Hepatocyte (in vitro differentiated cells): ENCODE data around the gene USH2A. TPM values are rescaled to one million over a fixed set of nuclear protein-coding genes. Genes with fewer than 3 reads are reported as not detected.

Experiments
- DNase-seq: peaks from one replicate; pipeline ENCODE4 v3.0.0-alpha.2; 2016; ENCODE audit warnings: low spot score
- H2AFZ ChIP-seq: fragments of 200-600 bp; sonication (generic); 2 replicates; pipeline ENCODE4 v1.6.0; 2016; ENCODE audit warnings: antibody characterized with exemption, mild to moderate bottlenecking
- H3K27ac ChIP-seq: fragments of 200-600 bp; sonication (generic); 2 replicates; pipeline ENCODE4 v1.5.1; 2016; ENCODE audit warnings: mild to moderate bottlenecking
- H3K27me3 ChIP-seq: fragments of 200-600 bp; sonication (generic); 2 replicates; pipeline ENCODE4 v1.6.1; 2016
- H3K36me3 ChIP-seq: fragments of 200-600 bp; sonication (generic); replicated peaks from 2 replicates; pipeline ENCODE4 v1.5.1; 2016; ENCODE audit warnings: low read depth; ENCODE audit not compliant: insufficient read depth
- H3K4me1 ChIP-seq: fragments of 200-600 bp; sonication (generic); 2 replicates; pipeline ENCODE4 v1.5.1; 2016; ENCODE audit warnings: mild to moderate bottlenecking, moderate library complexity; ENCODE audit not compliant: insufficient read depth
- H3K4me2 ChIP-seq: fragments of 200-600 bp; sonication (generic); 2 replicates; pipeline ENCODE4 v1.6.0; 2016
- H3K4me3 ChIP-seq: fragments of 200-600 bp; sonication (generic); 2 replicates; pipeline ENCODE4 v1.5.1; 2016; ENCODE audit warnings: mild to moderate bottlenecking
- H3K79me2 ChIP-seq: fragments of 200-600 bp; sonication (generic); 2 replicates; pipeline ENCODE4 v1.6.0; 2017; ENCODE audit warnings: mild to moderate bottlenecking
- H3K9me2 ChIP-seq: fragments of 200-600 bp; sonication (generic); replicated peaks from 2 replicates; pipeline ENCODE4 v1.6.0; 2017; ENCODE audit warnings: mild to moderate bottlenecking; ENCODE audit not compliant: insufficient read depth
- H3K9me3 ChIP-seq: fragments of 200-600 bp; sonication (generic); 2 replicates; pipeline ENCODE4 v1.5.1; 2016; ENCODE audit warnings: low read depth, mild to moderate bottlenecking
- H4K20me1 ChIP-seq: fragments of 200-600 bp; sonication (generic); 2 replicates; pipeline ENCODE4 v1.6.0; 2016; ENCODE audit warnings: mild to moderate bottlenecking; ENCODE audit not compliant: insufficient read depth, poor library complexity, severe bottlenecking
- EZH2 ChIP-seq: fragments of 200-600 bp; sonication (generic); IDR thresholded peaks from 2 replicates; pipeline ENCODE4 v1.6.1; 2016; ENCODE audit warnings: antibody characterized with exemption, mild to moderate bottlenecking, borderline replicate concordance
- EZH2phosphoT487 ChIP-seq: fragments of 200-600 bp; sonication (generic); IDR thresholded peaks from one replicate; pipeline ENCODE4 v1.6.1; 2018; ENCODE audit warnings: antibody characterized with exemption, mild to moderate bottlenecking, low read depth, moderate library complexity; ENCODE audit not compliant: unreplicated experiment, severe bottlenecking
- WGBS: methylation state at CpG from one replicate; pipeline ENCODE4 v1.1.6; 2016; ENCODE audit warnings: low lambda C conversion rate; ENCODE audit errors: missing lambda C conversion rate; 5-methylcytosine and 5-hydroxymethylcytosine counted together
- polyA plus RNA-seq: library from polyadenylated mRNA; unstranded; fragments of >200 nt; fragmentation: Nextera tagmentation; extraction: Ambion mirVana; gene quantifications from 2 replicates; pipeline ENCODE4 v1.2.1, GENCODE V29; 2016
- total RNA-seq: library from RNA; depleted of rRNA; stranded (reverse); fragments of >200 nt; gene quantifications from 2 replicates; pipeline ENCODE4 v1.2.3, GENCODE V29; 2014
- TF ChIP-seq, protein P1 (sequence below): fragments of 200-600 bp; sonication (generic); IDR thresholded peaks from 2 replicates; pipeline ENCODE4 v1.5.1; 2016; ENCODE audit warnings: antibody characterized with exemption, mild to moderate bottlenecking; ENCODE audit not compliant: poor library complexity

USH2A gene
- total and polyA plus RNA-seq, 2 experiments from 2014 or later: 0.07 TPM; not detected in 1

DNA sequence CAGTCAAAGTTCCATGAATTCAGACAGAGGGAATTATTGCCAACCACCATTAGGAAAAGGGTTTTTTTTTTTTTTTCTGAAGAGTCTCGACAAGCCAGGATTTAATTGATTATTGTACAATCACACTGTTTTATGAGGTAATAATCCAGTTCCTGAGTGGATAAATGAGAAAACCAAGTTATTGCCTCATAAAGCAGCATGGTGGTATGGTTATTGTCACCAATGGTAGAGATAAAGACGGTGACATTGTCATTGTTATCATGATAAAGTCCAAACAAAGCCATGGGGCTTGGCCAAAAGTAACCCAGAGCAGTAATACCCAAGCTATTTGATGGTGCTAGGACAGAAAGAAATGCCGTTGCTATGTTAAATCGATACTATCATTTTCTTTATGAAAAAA is 232.8 kb downstream of the USH2A start:
- Histone ChIP-seq H3K27me3 (no peaks in the 10 kb centered on the region), H3K9me3 (no peaks in the 10 kb centered on the region), H2AFZ (no peak overlapping the region), H3K36me3 (no peaks in the 10 kb centered on the region), H3K4me2 (no peak overlapping the region), H3K9me2 (no peaks in the 10 kb centered on the region), H3K79me2 (no peaks in the 10 kb centered on the region), H3K27ac (no peak overlapping the region), H3K4me3 (no peak overlapping the region), H4K20me1 (no peaks in the 10 kb centered on the region), H3K4me1 (no peaks in the 10 kb centered on the region)
- TF ChIP-seq EZH2phosphoT487: no peak
- no peak for TF ChIP-seq EZH2
- TF ChIP-seq, protein P1, sequence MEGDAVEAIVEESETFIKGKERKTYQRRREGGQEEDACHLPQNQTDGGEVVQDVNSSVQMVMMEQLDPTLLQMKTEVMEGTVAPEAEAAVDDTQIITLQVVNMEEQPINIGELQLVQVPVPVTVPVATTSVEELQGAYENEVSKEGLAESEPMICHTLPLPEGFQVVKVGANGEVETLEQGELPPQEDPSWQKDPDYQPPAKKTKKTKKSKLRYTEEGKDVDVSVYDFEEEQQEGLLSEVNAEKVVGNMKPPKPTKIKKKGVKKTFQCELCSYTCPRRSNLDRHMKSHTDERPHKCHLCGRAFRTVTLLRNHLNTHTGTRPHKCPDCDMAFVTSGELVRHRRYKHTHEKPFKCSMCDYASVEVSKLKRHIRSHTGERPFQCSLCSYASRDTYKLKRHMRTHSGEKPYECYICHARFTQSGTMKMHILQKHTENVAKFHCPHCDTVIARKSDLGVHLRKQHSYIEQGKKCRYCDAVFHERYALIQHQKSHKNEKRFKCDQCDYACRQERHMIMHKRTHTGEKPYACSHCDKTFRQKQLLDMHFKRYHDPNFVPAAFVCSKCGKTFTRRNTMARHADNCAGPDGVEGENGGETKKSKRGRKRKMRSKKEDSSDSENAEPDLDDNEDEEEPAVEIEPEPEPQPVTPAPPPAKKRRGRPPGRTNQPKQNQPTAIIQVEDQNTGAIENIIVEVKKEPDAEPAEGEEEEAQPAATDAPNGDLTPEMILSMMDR: no peak
- 44% methylated on average over 4 of the region's 4 CpGs for WGBS
- DNase-seq: no peak

DNA sequence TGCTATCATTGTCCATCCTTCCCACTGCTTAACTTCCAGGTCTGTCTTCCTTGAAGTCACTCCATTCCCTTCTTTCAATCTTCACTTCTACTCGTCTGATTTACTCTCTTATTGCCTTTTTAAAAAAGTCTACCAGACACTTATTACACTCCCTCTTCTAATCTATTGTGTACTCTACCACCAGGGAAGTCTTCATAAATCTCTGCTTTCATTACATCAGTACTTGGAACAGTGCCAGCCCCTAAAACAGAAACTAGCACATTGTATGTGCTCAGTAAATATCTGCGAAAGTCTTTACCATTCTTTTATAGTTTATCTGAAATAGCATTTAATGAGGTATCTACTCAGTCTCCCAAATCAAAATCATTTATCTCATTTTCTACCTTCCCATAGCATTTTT is 236.4 kb downstream of the USH2A start:
- Histone ChIP-seq H3K4me2 (no peak overlapping the region), H3K79me2 (no peaks in the 10 kb centered on the region), H3K27ac (no peak overlapping the region), H3K4me3 (no peak overlapping the region), H3K9me2 (no peaks in the 10 kb centered on the region), H3K4me1 (peaks cover 8% of the 10 kb centered on the region), H3K36me3 (no peaks in the 10 kb centered on the region), H3K9me3 (no peaks in the 10 kb centered on the region), H3K27me3 (no peaks in the 10 kb centered on the region), H4K20me1 (no peaks in the 10 kb centered on the region), H2AFZ (no peak overlapping the region)
- DNase-seq: peak; percentile 52
- WGBS: 38% methylated on average over 2 of the region's 2 CpGs
- TF ChIP-seq EZH2phosphoT487 (no peak), EZH2 (no peak)
- TF ChIP-seq, protein P1: no peak

- Histone ChIP-seq H3K79me2 (no peaks in the 10 kb centered on the region), H3K27ac (no peak overlapping the region), H4K20me1 (no peaks in the 10 kb centered on the region), H3K9me2 (no peaks in the 10 kb centered on the region), H2AFZ (no peak overlapping the region), H3K4me1 (peaks cover 8% of the 10 kb centered on the region), H3K27me3 (no peaks in the 10 kb centered on the region), H3K9me3 (no peaks in the 10 kb centered on the region), H3K4me2 (no peak overlapping the region), H3K4me3 (no peak overlapping the region), H3K36me3 (no peaks in the 10 kb centered on the region)
- no peak for DNase-seq
- TF ChIP-seq EZH2phosphoT487 (no peak), EZH2 (no peak)
- TF ChIP-seq, protein P1: no peak
- WGBS: 87% methylated on average over 2 of the region's 2 CpGs
Measured at GRCh38 chr1:216186141-216186540, 237.1 kb downstream of the USH2A start.
